ENCODE data around the gene LAMC3.
"Not testable (repeated sequence)": the region's sequence is repeated elsewhere in the genome, so short reads cannot be mapped to it uniquely, and the experiment has no call there.

The LAMC3 gene

GRCh38 chr9:130991778-130992681 is 16.9 kb upstream of the LAMC3 start:
- no peak for DNase-seq (ENCODE audit: low read depth)

- DNase-seq (ENCODE audit: low read depth) = no peak
These were observed 16.3 kb upstream of the LAMC3 start for GRCh38 chr9:130992682-130993032.

- DNase-seq (ENCODE audit: low read depth) = no peak
These were observed 15.5 kb upstream of the LAMC3 start for GRCh38 chr9:130993303-130994030.

GRCh38 chr9:130994135-130995085 is 14.6 kb upstream of the LAMC3 start:
- DNase-seq (ENCODE audit: low read depth) = no peak

- DNase-seq (ENCODE audit: low read depth) = peak; percentile 19
These were observed 13.6 kb upstream of the LAMC3 start for GRCh38 chr9:130995086-130996011.

- no peak for DNase-seq (ENCODE audit: low read depth)
These were observed 12.8 kb upstream of the LAMC3 start for GRCh38 chr9:130996205-130996604.

- DNase-seq (ENCODE audit: low read depth) = no peak
These were observed 12.1 kb upstream of the LAMC3 start for GRCh38 chr9:130996676-130997394.

GRCh38 chr9:130997395-130997684 is 11.6 kb upstream of the LAMC3 start:
- no peak for DNase-seq (ENCODE audit: low read depth)

GRCh38 chr9:130997925-130998596 is 10.9 kb upstream of the LAMC3 start:
- DNase-seq (ENCODE audit: low read depth) = no peak

- DNase-seq (ENCODE audit: low read depth) = no peak
These were observed 10.3 kb upstream of the LAMC3 start for GRCh38 chr9:130998597-130999244.

GRCh38 chr9:130999245-130999623 is 9.7 kb upstream of the LAMC3 start:
- no peak for DNase-seq (ENCODE audit: low read depth)

GRCh38 chr9:131000526-131000925 is 8.4 kb upstream of the LAMC3 start:
- DNase-seq (ENCODE audit: low read depth) = not testable (repeated sequence)

GRCh38 chr9:131001021-131001420 is 8.0 kb upstream of the LAMC3 start:
- DNase-seq (ENCODE audit: low read depth) = no peak

- no peak for DNase-seq (ENCODE audit: low read depth)
These were observed 7.0 kb upstream of the LAMC3 start for GRCh38 chr9:131001990-131002389.

GRCh38 chr9:131006601-131007000 is 2.4 kb upstream of the LAMC3 start:
- DNase-seq (ENCODE audit: low read depth) = no peak

GRCh38 chr9:131008086-131008485 is 888 bp upstream of the LAMC3 start:
- DNase-seq (ENCODE audit: low read depth) = no peak

- DNase-seq (ENCODE audit: low read depth) = no peak
These were observed 438 bp upstream of the LAMC3 start for GRCh38 chr9:131008563-131008908.

GRCh38 chr9:131010482-131011273 is 1.7 kb downstream of the LAMC3 start:
- no peak for DNase-seq (ENCODE audit: low read depth)
